ENCODE data around the gene SMO. TPM values are rescaled to one million over a fixed set of nuclear protein-coding genes. Genes with fewer than 3 reads are reported as not detected.
"Not testable (repeated sequence)": the region's sequence is repeated elsewhere in the genome, so short reads cannot be mapped to it uniquely, and the experiment has no call there.

Gene SMO
- total and polyA plus RNA-seq, 7 donors, result 0.60 to 18.6 (median 6.8) TPM

DNA sequence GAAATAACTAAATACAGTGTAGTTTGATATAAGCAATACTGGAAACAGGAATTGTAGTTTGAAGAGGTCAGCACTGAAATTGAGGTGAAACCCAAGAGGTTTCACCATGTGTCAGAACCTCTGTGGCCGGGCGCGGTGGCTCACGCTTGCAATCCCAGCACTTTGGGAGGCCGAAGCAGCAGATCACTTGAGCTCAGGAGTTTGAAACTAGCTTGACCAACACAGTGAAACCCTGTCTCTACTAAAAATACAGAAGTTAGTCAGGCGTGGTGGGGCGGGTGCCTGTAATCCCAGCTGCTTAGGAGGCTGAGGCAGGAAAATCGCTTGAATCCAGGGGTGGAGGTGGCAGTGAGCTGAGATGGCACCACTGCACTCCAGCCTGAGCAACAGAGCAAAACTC lies 50.1 kb downstream of the SMO start:
- WGBS, 2 donors, result 90 to 91% methylated on average over 8 of the region's 8 CpGs
- H3K4me1 ChIP-seq, result no peaks in the 10 kb centered on the region
- TF ChIP-seq EP300 (IDR thresholded peaks at IDR 0.05), result no peak
- no peak for TF ChIP-seq POLR2AphosphoS5 (IDR thresholded peaks at IDR 0.05)
- TF ChIP-seq, protein P1, sequence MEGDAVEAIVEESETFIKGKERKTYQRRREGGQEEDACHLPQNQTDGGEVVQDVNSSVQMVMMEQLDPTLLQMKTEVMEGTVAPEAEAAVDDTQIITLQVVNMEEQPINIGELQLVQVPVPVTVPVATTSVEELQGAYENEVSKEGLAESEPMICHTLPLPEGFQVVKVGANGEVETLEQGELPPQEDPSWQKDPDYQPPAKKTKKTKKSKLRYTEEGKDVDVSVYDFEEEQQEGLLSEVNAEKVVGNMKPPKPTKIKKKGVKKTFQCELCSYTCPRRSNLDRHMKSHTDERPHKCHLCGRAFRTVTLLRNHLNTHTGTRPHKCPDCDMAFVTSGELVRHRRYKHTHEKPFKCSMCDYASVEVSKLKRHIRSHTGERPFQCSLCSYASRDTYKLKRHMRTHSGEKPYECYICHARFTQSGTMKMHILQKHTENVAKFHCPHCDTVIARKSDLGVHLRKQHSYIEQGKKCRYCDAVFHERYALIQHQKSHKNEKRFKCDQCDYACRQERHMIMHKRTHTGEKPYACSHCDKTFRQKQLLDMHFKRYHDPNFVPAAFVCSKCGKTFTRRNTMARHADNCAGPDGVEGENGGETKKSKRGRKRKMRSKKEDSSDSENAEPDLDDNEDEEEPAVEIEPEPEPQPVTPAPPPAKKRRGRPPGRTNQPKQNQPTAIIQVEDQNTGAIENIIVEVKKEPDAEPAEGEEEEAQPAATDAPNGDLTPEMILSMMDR (IDR thresholded peaks at IDR 0.05), result no peak
- TF ChIP-seq POLR2A (IDR thresholded peaks at IDR 0.05), result no peak

DNA sequence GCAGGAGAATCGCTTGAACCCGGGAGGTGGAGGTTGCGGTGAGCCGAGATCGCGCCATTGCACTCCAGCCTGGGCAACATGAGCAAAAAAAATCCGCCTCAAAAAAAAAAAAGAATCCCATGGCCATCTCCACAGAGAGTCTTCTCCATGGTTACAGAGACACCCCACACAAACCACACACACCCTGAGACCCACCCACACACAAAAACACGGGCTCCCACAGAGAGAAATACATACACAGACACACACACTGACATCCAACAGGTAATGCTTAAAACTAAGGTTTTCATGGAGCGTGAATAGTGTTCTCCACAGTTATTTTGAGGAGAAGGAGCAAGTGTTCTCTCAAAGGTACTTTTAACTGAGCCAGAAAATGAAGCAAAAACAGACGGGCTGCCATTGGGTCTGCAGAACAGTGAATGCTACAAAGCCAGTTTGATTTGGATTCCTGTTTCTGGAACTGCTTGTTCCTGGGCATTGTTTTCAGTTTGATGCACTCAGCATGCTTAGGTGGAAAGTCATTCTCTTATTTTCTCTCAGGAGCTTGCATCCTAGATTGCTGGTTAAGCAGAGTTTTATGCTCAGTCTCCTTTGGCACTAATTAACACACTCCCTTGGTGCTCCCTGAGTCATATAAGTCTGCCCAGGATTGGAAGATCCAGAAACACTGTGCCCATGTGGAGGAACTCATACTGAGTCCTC lies 51.8 kb downstream of the SMO start:
- H3K27me3 ChIP-seq, result no peaks in the 10 kb centered on the region
- no peaks in the 10 kb centered on the region for H3K4me1 ChIP-seq
- no peaks in the 10 kb centered on the region for H3K9me3 ChIP-seq
- no peaks in the 10 kb centered on the region for H3K36me3 ChIP-seq
- no peak overlapping the region for H3K27ac ChIP-seq
- TF ChIP-seq EP300 (IDR thresholded peaks at IDR 0.05) (no peak), POLR2AphosphoS5 (IDR thresholded peaks at IDR 0.05) (no peak), POLR2A (IDR thresholded peaks at IDR 0.05) (no peak)
- TF ChIP-seq, protein P1 (IDR thresholded peaks at IDR 0.05), result no peak
- DNase-seq, result no peak
- intact Hi-C loops (cut with DNase I), result no loop called here
- WGBS, 2 donors, result 93 to 94% methylated on average over 10 of the region's 10 CpGs
- no peak overlapping the region for H3K4me3 ChIP-seq

More for the DNA sequence above, 50.1 kb downstream of the SMO start:
- no peaks in the 10 kb centered on the region for H3K9me3 ChIP-seq
- no peak for DNase-seq
- intact Hi-C loops (cut with DNase I), result no loop called here
- H3K36me3 ChIP-seq, result no peaks in the 10 kb centered on the region
- H3K27me3 ChIP-seq, result no peaks in the 10 kb centered on the region
- no peak overlapping the region for H3K4me3 ChIP-seq
- no peak overlapping the region for H3K27ac ChIP-seq

DNA sequence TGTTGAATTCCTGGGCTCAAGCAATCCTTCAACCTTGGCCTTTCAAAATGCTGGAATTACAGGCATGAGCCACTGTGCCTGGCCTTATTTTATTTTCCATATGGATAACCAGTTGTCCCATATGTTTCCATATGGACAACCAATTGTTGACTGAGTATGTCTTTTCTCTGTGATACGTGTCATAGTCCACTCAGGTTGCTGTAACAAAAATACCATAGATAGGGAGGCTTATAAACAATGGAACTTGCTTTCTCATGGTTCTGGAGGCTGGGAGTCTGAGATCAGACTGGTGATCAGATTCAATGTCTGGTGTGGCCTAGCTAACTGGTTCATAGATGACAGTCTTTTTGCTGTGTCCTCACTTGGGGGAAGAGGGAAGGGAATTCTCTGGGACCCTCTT lies 55.8 kb downstream of the SMO start:
- Histone ChIP-seq H3K4me3 (no peak overlapping the region), H3K27me3 (no peaks in the 10 kb centered on the region), H3K9me3 (no peaks in the 10 kb centered on the region), H3K4me1 (no peaks in the 10 kb centered on the region), H3K36me3 (no peaks in the 10 kb centered on the region), H3K27ac (no peak overlapping the region)
- TF ChIP-seq EP300 (IDR thresholded peaks at IDR 0.05) (no peak), POLR2AphosphoS5 (IDR thresholded peaks at IDR 0.05) (no peak)
- WGBS, 2 donors, result 98 to 100% methylated on average over 1 of the region's 1 CpG
- intact Hi-C loops (cut with DNase I), result no loop called here
- no peak for DNase-seq

DNA sequence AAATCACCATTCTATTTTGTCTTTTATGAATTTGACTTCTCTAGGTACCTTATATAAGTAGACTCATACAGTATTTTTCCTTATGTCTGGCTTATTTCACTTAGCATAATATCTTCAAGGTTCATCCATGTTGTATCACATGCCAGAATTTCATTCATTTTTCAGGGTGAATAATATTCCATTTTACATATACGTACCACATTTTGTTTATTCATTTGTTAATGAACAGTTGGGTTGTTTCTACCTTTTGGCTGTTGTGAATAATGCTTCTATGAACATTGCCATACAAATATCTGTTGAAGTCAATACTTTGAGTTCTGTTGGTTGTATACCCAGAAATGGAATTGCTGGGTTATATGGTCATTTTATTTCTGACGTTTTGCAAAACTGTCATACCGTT lies 57.1 kb downstream of the SMO start:
- 82 to 97% methylated on average over 3 of the region's 3 CpGs for WGBS, 2 donors
- TF ChIP-seq, protein P1 (IDR thresholded peaks at IDR 0.05), result no peak
- TF ChIP-seq POLR2AphosphoS5 (IDR thresholded peaks at IDR 0.05) (no peak), EP300 (IDR thresholded peaks at IDR 0.05) (no peak), POLR2A (IDR thresholded peaks at IDR 0.05) (no peak)
- H3K36me3 ChIP-seq, result no peaks in the 10 kb centered on the region
- DNase-seq, result no peak
- no peaks in the 10 kb centered on the region for H3K27me3 ChIP-seq
- no peaks in the 10 kb centered on the region for H3K4me1 ChIP-seq
- no peak overlapping the region for H3K27ac ChIP-seq
- H3K4me3 ChIP-seq, result no peak overlapping the region
- intact Hi-C loops (cut with DNase I), result no loop called here
- no peaks in the 10 kb centered on the region for H3K9me3 ChIP-seq

DNA sequence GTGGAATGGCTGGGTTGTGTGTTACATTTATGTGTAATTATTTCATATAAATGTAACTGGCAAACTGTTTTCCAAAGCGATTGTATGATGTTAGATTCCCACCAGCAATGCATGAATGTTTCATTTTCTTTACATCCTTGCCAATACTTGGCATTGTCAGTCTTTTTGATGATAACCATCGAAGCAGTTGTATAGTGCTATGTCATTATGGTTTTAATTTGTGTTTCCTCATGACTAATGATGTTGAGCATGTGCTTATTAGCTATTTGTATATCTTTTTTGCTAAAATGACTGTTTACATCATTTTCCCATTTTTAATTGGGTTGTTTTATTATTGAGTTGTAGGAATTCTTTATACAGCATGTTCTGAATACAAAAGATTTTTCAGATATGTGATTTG lies 58.7 kb downstream of the SMO start:
- intact Hi-C loops (cut with DNase I), result no loop called here
- H3K9me3 ChIP-seq, result no peaks in the 10 kb centered on the region
- WGBS, 2 donors, result 84 to 92% methylated on average over 2 of the region's 2 CpGs
- H3K4me3 ChIP-seq, result no peak overlapping the region
- no peak overlapping the region for H3K27ac ChIP-seq
- no peaks in the 10 kb centered on the region for H3K36me3 ChIP-seq
- no peaks in the 10 kb centered on the region for H3K27me3 ChIP-seq
- no peaks in the 10 kb centered on the region for H3K4me1 ChIP-seq
- no peak for DNase-seq
- no peak for TF ChIP-seq EP300 (IDR thresholded peaks at IDR 0.05)
- TF ChIP-seq POLR2A (IDR thresholded peaks at IDR 0.05), result no peak
- no peak for TF ChIP-seq POLR2AphosphoS5 (IDR thresholded peaks at IDR 0.05)

DNA sequence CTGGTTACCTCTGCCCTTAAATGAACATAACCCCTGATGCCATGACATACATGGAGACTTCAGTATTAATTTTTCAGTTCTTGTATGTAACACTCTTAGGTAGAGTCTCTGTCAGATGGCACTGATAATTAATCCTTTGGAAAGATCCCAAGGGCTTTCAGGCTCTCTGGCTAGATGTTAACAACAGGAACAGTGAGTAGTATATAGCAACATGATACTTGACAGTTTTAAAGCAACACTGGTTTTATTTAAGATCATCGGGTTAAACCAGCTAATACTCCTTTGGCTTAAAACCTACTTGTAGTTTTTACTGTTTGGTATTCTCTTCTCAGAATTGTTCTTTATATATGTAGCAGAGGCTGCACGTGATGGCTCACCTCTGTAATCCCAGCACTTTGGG lies 63.7 kb downstream of the SMO start:
- no peak overlapping the region for H3K27ac ChIP-seq
- H3K4me3 ChIP-seq, result no peak overlapping the region
- no peaks in the 10 kb centered on the region for H3K36me3 ChIP-seq
- WGBS, 2 donors, result 74 to 92% methylated on average over 2 of the region's 2 CpGs
- TF ChIP-seq EP300 (IDR thresholded peaks at IDR 0.05) (no peak), POLR2A (IDR thresholded peaks at IDR 0.05) (no peak), POLR2AphosphoS5 (IDR thresholded peaks at IDR 0.05) (no peak)
- TF ChIP-seq, protein P1 (IDR thresholded peaks at IDR 0.05), result no peak
- no peaks in the 10 kb centered on the region for H3K27me3 ChIP-seq
- no peaks in the 10 kb centered on the region for H3K9me3 ChIP-seq
- no peak for DNase-seq
- intact Hi-C loops (cut with DNase I), result no loop called here
- no peaks in the 10 kb centered on the region for H3K4me1 ChIP-seq

DNA sequence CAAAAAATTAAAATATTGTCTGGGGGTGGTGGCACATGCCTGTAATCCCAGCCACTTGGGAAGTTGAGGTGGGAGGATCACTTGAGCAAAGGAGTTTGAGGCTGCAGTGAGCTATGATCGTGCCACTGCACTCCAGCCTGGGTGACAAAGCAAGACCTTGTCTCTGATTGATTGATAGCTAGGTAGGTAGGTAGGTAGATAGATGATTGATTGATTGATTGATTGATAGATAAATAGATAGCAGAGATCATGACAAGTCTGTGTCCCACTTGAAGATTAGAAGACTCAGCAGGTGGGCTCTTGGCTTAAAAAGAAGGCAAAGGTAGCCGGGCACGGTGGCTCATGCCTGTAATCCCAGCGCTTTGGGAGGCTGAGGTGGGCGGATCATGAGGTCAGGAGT lies 64.2 kb downstream of the SMO start:
- DNase-seq; H3K36me3 ChIP-seq; H3K9me3 ChIP-seq; H3K27me3 ChIP-seq; intact Hi-C loops (cut with DNase I); H3K4me1 ChIP-seq; H3K4me3 ChIP-seq; H3K27ac ChIP-seq: not testable (repeated sequence)
- 94 to 97% methylated on average over 5 of the region's 5 CpGs for WGBS, 2 donors
